Testis (tissue), 3 donors: ENCODE data around the gene ASXL2. TPM values are rescaled to one million over a fixed set of nuclear protein-coding genes. Genes with fewer than 3 reads are reported as not detected.

Experiments used
- DNase-seq: peaks from one replicate; pipeline ENCODE4 v3.0.0-alpha.2; 2019
- H3K27ac ChIP-seq, 2 donors: fragments of 200-600 bp; sonication (generic); one replicate each; pipeline ENCODE4 v1.5.1; 2019
- H3K27me3 ChIP-seq: fragments of 200-600 bp; sonication (generic); one replicate; pipeline ENCODE4 v1.5.1; 2019
- H3K36me3 ChIP-seq: fragments of 200-600 bp; sonication (generic); one replicate; pipeline ENCODE4 v1.5.1; 2017; ENCODE audit warnings: low read depth; ENCODE audit errors: missing control alignments
- H3K4me1 ChIP-seq: fragments of 200-600 bp; sonication (generic); one replicate; pipeline ENCODE4 v1.5.1; 2019
- H3K4me3 ChIP-seq, 2 donors: fragments of 200-600 bp; sonication (generic); one replicate each; pipeline ENCODE4 v1.5.1; 2017 to 2019
- H3K9me3 ChIP-seq: fragments of 200-600 bp; sonication (generic); one replicate; pipeline ENCODE4 v1.5.1; 2017
- CTCF ChIP-seq, 3 experiments: fragments of 450-650 bp in 2 of 3; fragments of 200-600 bp in 1 of 3; sonication (generic) in 1 of 3; IDR thresholded peaks; one replicate each; pipeline ENCODE4 v1.5.1; 2016 to 2019; ENCODE audit warnings: antibody characterized with exemption in 3 of 3, mild to moderate bottlenecking in 2 of 3, moderate library complexity in 1 of 3
- POLR2A ChIP-seq: fragments of 450-650 bp; IDR thresholded peaks from one replicate; pipeline ENCODE4 v1.6.1; 2017; ENCODE audit warnings: antibody characterized with exemption, mild to moderate bottlenecking, moderate library complexity
- WGBS, 2 donors: methylation state at CpG; one replicate each; pipeline ENCODE4 v1.1.5; 2018; 5-methylcytosine and 5-hydroxymethylcytosine counted together
- intact Hi-C: fragments of 100-400 bp; cut with DNase I; formaldehyde crosslinking; loops from one replicate; pipeline ENCODE4 v1.15.1; 2023; ENCODE audit warnings: low total_unique reads
- polyA plus RNA-seq: library from polyadenylated mRNA; stranded (reverse); fragments of 350-450 nt; fragmentation: Illumina TruSeq; extraction: RNeasy Lipid Tissue Mini Kit (QIAGEN cat#74804); gene quantifications from one replicate; pipeline ENCODE4 v1.2.3, GENCODE V29; 2014; ENCODE audit warnings: low read depth, low replicate concordance; ENCODE audit not compliant: insufficient read depth
- total RNA-seq, 2 donors: library from RNA; depleted of rRNA; stranded (reverse); fragments of >200 nt; gene quantifications; one replicate each; pipeline ENCODE4 v1.2.3, GENCODE V29; 2016

Gene ASXL2
- total and polyA plus RNA-seq, 3 donors from 2014 or later = 40.9 to 51.9 (median 43.3) TPM

GRCh38 chr2:25891672-25892071, 13.4 kb upstream of the ASXL2 start:
- WGBS, 2 donors = 93 to 94% methylated on average over 5 of the region's 5 CpGs
- TF ChIP-seq POLR2A (no peak), CTCF (IDR thresholded peaks at IDR 0.05) (no peak)
- no peak for DNase-seq
- intact Hi-C loops = no loop called here
- no peak overlapping the region for H3K27ac ChIP-seq
- no peaks in the 10 kb centered on the region for H3K9me3 ChIP-seq
- H3K4me1 ChIP-seq = no peaks in the 10 kb centered on the region
- H3K27me3 ChIP-seq = no peaks in the 10 kb centered on the region
- no peaks in the 10 kb centered on the region for H3K36me3 ChIP-seq
- no peak overlapping the region for H3K4me3 ChIP-seq

DNA sequence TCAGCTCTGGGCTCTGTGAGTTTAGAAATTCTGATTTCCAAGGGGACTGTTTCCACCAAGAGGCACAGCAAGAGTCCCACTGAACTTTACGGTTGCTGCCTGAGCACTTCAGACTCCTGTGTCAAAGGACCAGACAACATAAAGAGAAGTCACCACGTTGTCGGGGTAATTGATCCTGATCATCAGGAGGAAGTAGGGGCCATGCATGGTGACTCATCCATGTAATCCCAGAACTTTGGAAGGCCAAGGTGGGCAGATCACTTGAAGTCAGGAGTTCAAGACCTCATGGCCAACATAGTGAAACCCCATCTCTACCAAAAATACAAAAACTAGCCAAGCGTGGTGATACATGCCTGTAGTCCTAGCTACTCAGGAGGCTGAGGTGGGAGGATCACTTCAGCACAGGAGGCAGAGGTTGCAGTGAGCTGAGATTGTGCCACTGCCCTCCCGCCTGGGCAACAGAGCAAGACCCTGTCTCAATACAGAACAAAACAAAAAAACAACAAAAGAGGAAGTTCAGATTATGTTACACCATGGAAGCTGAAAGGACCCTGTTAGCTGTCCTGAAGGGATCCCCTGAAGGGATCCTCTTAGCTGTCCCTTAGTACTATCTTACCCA, 9.4 kb upstream of the ASXL2 start:
- Histone ChIP-seq H3K36me3 (no peaks in the 10 kb centered on the region), H3K4me3 (no peak overlapping the region), H3K27ac (no peak overlapping the region), H3K9me3 (no peaks in the 10 kb centered on the region), H3K4me1 (no peaks in the 10 kb centered on the region), H3K27me3 (no peaks in the 10 kb centered on the region)
- TF ChIP-seq POLR2A (no peak), CTCF (IDR thresholded peaks at IDR 0.05) (no peak)
- WGBS, 2 donors = 89 to 92% methylated on average over 5 of the region's 5 CpGs
- intact Hi-C loops = no loop called here
- DNase-seq = no peak

DNA sequence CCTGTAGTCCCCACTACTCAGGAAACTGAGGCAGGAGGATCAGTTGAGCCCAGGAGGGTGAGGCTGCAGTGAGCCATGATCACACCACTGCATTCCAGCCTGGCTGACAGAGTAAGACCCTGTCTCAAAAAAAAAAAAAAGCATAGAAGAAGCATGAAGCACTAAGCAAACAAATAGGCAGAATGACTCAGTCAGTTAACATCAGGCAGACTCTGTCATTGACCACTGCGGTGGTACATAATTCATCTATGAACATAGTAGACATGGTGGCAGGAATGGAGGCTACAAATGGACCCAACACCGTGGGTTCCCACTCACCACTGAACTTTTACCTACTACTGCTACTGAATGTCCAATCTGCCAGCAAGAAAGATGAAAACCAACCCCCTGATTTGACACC, 7.6 kb upstream of the ASXL2 start:
- no peak for DNase-seq
- intact Hi-C loops = no loop called here
- WGBS, 2 donors = 96 to 98% methylated on average over 2 of the region's 2 CpGs

GRCh38 chr2:25881764-25882163, 3.5 kb upstream of the ASXL2 start:
- Histone ChIP-seq H3K4me1 (peaks cover under 1% of the 10 kb centered on the region), H3K36me3 (no peaks in the 10 kb centered on the region), H3K4me3 (no peak overlapping the region), H3K27ac (no peak overlapping the region), H3K27me3 (no peaks in the 10 kb centered on the region), H3K9me3 (no peaks in the 10 kb centered on the region)
- intact Hi-C loops = no loop called here
- WGBS, 2 donors = 81 to 82% methylated on average over 4 of the region's 4 CpGs
- no peak for TF ChIP-seq POLR2A
- TF ChIP-seq CTCF (IDR thresholded peaks at IDR 0.05) = no peak
- no peak for DNase-seq

More for the DNA sequence above, 7.6 kb upstream of the ASXL2 start:
- Histone ChIP-seq H3K27me3 (no peaks in the 10 kb centered on the region), H3K9me3 (no peaks in the 10 kb centered on the region), H3K4me3 (no peak overlapping the region), H3K4me1 (no peaks in the 10 kb centered on the region), H3K27ac (no peak overlapping the region), H3K36me3 (no peaks in the 10 kb centered on the region)
- TF ChIP-seq CTCF (IDR thresholded peaks at IDR 0.05) = no peak
- no peak for TF ChIP-seq POLR2A

DNA sequence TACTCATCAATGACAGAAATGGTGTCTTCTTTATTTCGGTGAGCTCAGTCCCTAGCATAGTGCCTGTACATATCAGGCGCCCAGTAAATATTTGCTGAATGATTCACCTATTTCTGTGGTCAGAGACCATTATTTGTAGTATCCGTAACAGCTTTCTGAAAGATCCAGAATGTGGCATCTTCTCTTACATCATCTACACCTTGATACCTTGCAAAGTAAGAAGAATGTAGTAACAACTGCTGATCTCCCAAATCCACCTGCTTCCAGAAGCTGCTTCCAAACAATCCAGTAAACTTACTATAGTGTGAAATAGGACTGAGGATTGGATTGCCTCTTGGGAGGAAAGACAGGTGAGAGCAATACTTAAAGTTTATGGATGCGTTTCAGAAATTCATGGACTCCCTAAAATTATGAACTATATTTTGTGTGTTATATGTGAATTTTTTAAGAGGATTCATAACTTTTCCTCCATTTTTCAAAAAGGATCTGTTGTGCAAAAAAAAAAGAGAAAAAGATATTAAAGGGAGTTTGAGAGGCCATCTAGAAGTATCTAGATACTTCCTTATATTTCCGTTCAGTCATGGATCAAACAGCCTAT, 945 bp upstream of the ASXL2 start:
- H3K4me3 ChIP-seq = peak overlapping the region in 1 of 2 donors; percentile 91
- intact Hi-C loops = no loop called here

More for the DNA sequence above, 945 bp upstream of the ASXL2 start:
- Histone ChIP-seq H3K9me3 (no peaks in the 10 kb centered on the region), H3K27me3 (no peaks in the 10 kb centered on the region), H3K27ac (peak overlapping the region in 1 of 2 donors; percentile 56), H3K36me3 (no peaks in the 10 kb centered on the region), H3K4me1 (peaks cover 8% of the 10 kb centered on the region)
- WGBS, 2 donors = 71 to 81% methylated on average over 5 of the region's 5 CpGs
- DNase-seq = no peak
- no peak for TF ChIP-seq CTCF (IDR thresholded peaks at IDR 0.05)
- TF ChIP-seq POLR2A = no peak
